HT-29 (cell line): ENCODE data around the gene CYP27A1. TPM values are rescaled to one million over a fixed set of nuclear protein-coding genes. Genes with fewer than 3 reads are reported as not detected.
"Not testable (repeated sequence)": the region's sequence is repeated elsewhere in the genome, so short reads cannot be mapped to it uniquely, and the experiment has no call there.

Experiments
- DNase-seq: peaks from one replicate; pipeline ENCODE4 v3.0.0-alpha.2; 2015; ENCODE audit warnings: low spot score
- total RNA-seq: library from RNA; depleted of rRNA; stranded (reverse); fragments of >200 nt; shearing (Covaris generic); gene quantifications from 2 replicates; pipeline ENCODE4 v1.2.3, GENCODE V29; 2014; rRNA removed

The CYP27A1 gene
- total RNA-seq, result 1.4 and 2.4 TPM in 2 replicates

DNA sequence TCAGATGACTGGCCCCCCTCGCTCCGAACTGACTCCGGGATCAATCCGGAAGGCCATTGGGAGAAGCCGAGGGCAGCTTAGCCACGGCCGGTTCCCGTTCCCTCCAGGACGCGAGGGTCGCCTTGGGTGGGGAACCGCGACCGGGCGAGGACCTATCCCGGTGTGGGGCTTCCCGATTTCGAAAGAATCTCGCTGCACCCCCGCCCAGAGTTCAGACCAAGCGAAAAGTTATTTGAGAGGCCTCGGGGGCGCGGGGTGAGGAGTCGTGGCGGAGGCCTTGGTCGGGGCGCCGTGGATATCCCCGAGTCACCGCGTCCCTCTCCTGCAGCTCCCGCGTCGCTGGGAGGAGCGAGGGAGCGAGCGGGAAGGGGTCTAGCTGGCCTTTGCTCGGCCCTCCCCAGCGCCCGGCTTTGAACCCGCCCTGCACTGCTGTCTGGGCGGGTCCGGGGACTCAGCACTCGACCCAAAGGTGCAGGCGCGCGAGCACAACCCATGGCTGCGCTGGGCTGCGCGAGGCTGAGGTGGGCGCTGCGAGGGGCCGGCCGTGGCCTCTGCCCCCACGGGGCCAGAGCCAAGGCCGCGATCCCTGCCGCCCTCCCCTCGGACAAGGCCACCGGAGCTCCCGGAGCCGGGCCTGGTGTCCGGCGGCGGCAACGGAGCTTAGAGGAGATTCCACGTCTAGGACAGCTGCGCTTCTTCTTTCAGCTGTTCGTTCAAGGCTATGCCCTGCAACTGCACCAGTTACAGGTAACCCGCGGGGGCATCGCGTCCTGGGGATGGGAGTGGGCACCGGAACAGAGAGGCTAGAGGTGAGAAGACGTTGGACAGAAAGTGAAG lies at the start of gene CYP27A1:
CYP27A1 (plus strand) TSS at position 457 of the 837 bp plus-strand sequence; CDS start at position 493, 36 bp downstream.
- peak; percentile 18 for DNase-seq

- no peak for DNase-seq
Measured at GRCh38 chr2:218732761-218733158, 49.2 kb upstream of the CYP27A1 start.

- DNase-seq, result no peak
Measured at GRCh38 chr2:218733171-218734021, 48.6 kb upstream of the CYP27A1 start.

- DNase-seq, result no peak
Measured at GRCh38 chr2:218734190-218734975, 47.6 kb upstream of the CYP27A1 start.

DNA sequence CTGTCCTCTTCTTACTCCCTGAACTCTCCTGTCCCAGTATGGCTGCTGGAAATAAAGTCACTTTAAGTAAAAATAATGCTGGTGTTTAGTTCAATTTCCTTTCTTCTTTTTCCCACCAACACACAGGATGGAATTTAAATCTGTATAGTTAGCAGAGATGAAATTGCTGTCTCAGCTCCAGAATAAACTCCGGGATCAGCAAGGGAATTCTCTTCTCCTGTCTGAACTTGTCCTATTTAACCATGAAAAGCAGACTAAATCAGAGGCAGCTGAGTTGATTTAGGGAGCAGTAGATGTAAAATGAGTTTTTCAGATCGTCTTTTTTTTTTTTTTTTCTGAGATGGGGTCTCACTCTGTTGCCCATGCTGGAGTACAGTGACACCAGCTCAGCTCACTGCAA lies 45.4 kb upstream of the CYP27A1 start:
- DNase-seq, result no peak

- DNase-seq, result no peak
Measured at GRCh38 chr2:218743068-218743467, 38.9 kb upstream of the CYP27A1 start.

DNA sequence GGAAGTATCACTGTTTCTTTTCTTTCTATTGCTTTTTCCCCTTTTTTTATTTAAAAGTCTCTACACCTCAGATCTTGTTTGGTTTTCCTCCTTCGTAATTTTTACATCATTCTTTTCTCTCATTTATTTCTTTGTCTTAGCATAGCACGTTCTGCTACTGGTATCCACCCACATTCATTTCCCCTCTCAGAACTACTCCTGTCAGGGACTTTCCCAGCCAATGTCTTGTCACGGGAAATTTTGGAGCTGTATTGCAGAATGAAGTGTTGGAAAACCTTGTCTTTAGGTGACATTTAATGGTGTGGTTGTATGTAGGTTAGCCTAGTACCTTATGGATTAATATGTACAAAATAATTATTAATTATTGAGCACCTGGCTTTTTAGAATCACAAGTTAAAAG lies 37.3 kb upstream of the CYP27A1 start:
- DNase-seq, result no peak

DNA sequence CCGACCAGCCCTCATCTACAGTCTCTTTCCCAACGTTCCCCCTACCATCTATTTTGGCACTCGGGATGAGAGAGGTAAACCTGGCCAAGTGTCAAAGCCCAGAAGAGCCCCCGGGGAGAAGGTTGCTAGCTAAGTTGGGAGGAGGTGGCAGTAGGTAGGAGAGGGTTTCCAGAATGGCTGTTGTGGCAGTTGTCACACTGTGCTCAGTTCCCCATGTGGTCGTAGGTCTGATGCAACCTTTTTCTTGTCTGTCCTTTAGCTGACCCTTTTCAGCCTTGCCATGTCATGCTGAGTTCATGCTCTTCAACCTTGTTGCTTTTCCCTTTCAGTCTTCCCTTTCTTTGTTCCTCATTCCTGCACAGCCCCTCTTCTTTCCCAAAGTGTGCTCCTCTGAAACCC lies 36.8 kb upstream of the CYP27A1 start:
- DNase-seq, result no peak

DNA sequence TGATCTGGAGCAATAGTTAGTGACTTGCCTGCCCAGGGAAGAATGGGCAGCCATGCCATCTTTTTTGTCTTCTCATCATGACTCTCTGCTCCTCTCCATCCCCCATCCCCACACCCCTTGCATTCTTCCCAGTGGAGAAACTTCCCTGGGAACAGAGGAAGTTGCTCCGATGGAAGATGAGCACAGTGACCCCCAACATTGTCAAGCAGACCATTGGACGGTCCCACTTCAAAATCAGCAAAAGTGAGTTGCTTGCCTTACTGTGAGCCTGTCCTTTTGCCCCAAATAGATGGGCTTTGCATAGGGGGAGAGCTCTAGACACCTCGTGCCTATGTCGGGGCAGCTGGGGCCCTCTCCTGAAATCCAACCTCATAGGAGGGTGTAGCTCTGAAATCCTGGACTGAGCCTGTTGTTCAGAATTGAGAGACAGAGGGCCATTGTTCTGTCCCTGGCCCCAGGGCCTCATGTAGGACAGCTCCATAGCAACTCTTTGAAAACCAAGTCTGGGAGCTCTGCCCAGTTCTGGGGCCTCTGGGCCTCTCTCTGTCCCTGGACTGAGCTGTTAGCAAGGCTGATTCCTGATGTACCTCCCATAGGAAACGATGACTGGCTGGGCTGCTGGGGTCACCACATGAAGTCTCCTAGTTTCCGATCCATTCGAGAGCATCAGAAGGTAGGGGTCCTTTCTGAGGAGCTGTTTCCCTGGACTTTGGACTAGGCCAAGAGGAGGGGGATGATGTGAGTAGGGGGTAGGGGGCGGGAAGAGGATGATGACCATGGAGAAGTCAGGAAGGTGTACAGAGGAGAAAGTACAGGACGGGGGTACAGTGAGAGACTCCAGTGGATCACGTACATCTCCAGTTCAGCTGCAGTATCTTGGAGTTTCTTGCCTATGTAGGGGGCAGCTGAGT lies 36.1 kb upstream of the CYP27A1 start:
- DNase-seq, result peak; percentile 30

GRCh38 chr2:218746470-218746795 lies 35.5 kb upstream of the CYP27A1 start:
- DNase-seq, result no peak

- DNase-seq, result no peak
Measured at GRCh38 chr2:218746960-218747359, 35.0 kb upstream of the CYP27A1 start.

DNA sequence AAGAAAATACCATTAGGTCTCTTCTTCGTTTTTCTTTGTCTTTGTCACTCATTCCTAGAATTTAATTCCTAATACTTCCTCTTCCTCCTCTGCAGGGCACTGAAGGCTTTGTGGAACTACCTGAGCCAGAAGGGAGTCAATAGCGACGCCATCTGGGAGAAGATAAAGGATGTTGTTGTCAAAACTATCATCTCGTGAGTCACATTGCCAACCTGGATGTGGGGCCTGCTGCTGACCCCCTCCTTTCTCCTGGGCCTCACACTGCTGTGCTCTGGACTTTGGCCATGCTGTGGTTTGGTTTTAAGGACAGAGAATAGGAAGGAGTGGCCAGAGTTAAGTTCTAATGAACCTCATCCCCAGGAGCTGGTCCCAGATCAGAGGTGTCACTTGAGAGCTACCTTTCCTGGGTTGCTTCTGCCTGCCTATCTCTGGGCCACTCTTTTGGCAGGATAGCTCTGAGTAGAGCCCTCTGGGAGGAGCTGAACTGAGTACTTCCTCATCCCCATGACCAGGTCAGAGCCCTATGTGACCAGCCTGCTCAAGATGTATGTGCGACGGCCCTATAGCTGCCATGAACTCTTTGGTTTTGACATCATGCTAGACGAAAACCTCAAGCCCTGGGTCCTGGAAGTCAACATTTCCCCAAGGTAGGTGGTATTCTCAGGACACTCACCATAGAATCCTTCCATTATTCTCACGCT lies 33.1 kb upstream of the CYP27A1 start:
- DNase-seq, result no peak

DNA sequence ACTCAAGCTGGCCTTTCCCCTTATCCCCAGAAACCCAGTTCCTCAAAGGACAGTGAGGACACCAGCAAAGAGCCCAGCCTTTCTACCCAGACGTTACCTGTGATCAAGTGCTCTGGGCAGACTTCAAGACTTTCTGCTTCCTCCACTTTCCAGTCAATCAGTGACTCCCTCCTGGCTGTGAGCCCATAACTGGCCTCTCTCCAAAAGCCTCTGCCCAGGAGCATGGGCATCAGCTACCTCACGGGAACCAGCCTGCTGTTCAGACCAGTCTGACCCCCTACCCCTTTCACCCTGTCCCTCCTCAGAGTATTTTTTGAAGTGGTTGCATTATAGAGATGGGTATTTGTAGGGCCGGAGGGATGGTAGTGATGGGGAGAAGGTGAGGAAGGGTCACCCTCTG lies 27.7 kb upstream of the CYP27A1 start:
- no peak for DNase-seq

DNA sequence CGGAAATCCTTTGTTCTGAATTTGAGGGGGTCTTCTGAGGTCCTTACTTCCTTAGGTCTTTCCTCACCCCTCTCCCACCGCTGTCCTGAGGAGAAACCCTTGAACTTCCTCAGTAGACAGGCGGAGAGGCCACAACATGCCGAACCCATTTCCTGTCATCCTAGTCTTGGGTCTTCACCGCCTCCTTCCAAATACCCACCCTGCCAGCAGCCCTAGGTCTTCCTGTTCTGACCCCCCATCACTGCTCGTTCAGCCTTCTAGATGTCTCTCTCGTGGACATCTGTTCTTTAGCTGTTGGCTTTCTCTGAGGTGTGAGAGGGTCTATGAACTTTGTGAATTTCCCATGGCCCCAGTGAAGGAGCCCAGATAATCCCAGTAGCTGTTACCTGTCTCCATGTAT lies 27.2 kb upstream of the CYP27A1 start:
- DNase-seq, result no peak

- DNase-seq, result no peak
Measured at GRCh38 chr2:218755198-218755566, 26.8 kb upstream of the CYP27A1 start.

GRCh38 chr2:218755567-218756404 lies 26.2 kb upstream of the CYP27A1 start:
- DNase-seq, result no peak

DNA sequence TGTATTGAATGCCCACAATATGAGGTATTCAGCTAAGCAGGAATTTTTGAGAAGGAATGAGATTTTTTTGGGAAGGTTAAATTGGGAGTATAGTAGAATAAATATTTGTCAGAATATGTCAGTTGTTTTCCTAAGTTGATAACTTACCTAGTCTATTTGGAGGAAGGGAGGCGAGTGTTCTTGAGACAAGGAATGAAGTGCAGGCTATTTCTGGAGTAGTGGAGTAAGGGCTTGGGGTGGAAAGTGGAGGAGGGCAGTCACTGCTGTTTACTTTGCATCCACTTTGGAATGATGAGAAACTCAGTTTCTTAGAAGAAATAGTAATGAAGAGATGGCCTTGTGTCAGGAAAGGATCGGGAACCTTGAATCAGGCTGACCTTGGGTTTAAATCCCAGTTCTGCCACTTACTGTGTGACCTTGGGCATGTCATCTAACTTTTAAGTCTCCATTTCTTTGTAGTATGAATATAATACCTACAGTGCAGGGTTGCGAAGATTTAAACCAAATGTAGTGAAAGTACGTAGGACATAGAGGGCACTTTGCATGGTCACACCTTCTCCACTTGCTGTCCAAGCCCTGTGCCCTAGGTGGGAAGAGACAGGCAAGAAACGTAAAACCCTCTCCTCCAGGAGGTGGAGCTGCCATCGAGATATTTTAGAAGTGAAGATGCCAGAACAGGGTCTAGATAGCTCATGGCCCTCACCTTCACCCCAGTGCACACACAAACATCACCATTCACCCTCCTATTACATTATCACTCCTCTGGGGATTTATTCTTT lies 25.2 kb upstream of the CYP27A1 start:
- DNase-seq, result no peak

GRCh38 chr2:218761795-218762194 lies 20.2 kb upstream of the CYP27A1 start:
- no peak for DNase-seq

- DNase-seq, result not testable (repeated sequence)
Measured at GRCh38 chr2:218772759-218773158, 9.2 kb upstream of the CYP27A1 start.
